Loucy (cell line): ENCODE data around the gene RPS16.

Experiments
- H2AFZ ChIP-seq: fragments of 200-600 bp; sonication (generic); 2 replicates; pipeline ENCODE4 v1.6.0; 2016; ENCODE audit warnings: antibody characterized with exemption, mild to moderate bottlenecking, low read length, moderate library complexity
- H3F3A ChIP-seq: fragments of 200-600 bp; 2 replicates; pipeline ENCODE4 v1.6.0; 2016; ENCODE audit warnings: antibody characterized with exemption, low read depth, mild to moderate bottlenecking
- H3K27me3 ChIP-seq: fragments of 200-600 bp; sonication (generic); 2 replicates; pipeline ENCODE4 v1.6.1; 2014; ENCODE audit warnings: low read length, mild to moderate bottlenecking; ENCODE audit not compliant: insufficient read depth, poor library complexity, severe bottlenecking
- H3K36me3 ChIP-seq: fragments of 200-600 bp; sonication (generic); 2 replicates; pipeline ENCODE4 v1.6.1; 2016; ENCODE audit warnings: low read length; ENCODE audit not compliant: insufficient read depth
- H3K4me1 ChIP-seq: fragments of 200-600 bp; sonication (generic); 2 replicates; pipeline ENCODE4 v1.5.1; 2014; ENCODE audit warnings: low read length, mild to moderate bottlenecking; ENCODE audit not compliant: insufficient read depth, poor library complexity, severe bottlenecking
- H3K4me2 ChIP-seq: fragments of 200-600 bp; sonication (generic); 2 replicates; pipeline ENCODE4 v1.6.0; 2014; ENCODE audit warnings: antibody characterized with exemption, low read length, low read depth, mild to moderate bottlenecking; ENCODE audit not compliant: poor library complexity, severe bottlenecking
- H3K4me3 ChIP-seq: fragments of 200-600 bp; sonication (generic); 2 replicates; pipeline ENCODE4 v1.5.1; 2014; ENCODE audit warnings: low read length, mild to moderate bottlenecking, mixed read lengths; ENCODE audit not compliant: poor library complexity, severe bottlenecking
- H3K79me2 ChIP-seq: fragments of 200-600 bp; sonication (generic); 2 replicates; pipeline ENCODE4 v1.6.1; 2014; ENCODE audit warnings: low read length; ENCODE audit not compliant: insufficient read depth
- H3K9ac ChIP-seq: fragments of 200-600 bp; sonication (generic); 2 replicates; pipeline ENCODE4 v1.6.0; 2014; ENCODE audit warnings: mild to moderate bottlenecking, low read depth, low read length, moderate library complexity; ENCODE audit not compliant: poor library complexity, severe bottlenecking
- H3K9me2 ChIP-seq: fragments of 200-600 bp; sonication (generic); replicated peaks from 2 replicates; pipeline ENCODE4 v1.6.1; 2016; ENCODE audit warnings: low read depth, low read length, mixed read lengths
- H3K9me3 ChIP-seq: fragments of 200-600 bp; sonication (generic); 2 replicates; pipeline ENCODE4 v1.6.1; 2014; ENCODE audit warnings: mild to moderate bottlenecking, antibody characterized with exemption, low read length, low read depth; ENCODE audit not compliant: insufficient read depth
- H4K20me1 ChIP-seq: fragments of 200-600 bp; sonication (generic); 2 replicates; pipeline ENCODE4 v1.6.0; 2014; ENCODE audit warnings: antibody characterized with exemption, low read length, mild to moderate bottlenecking; ENCODE audit not compliant: insufficient read depth, poor library complexity, severe bottlenecking
- EZH2phosphoT487 ChIP-seq: fragments of 200-600 bp; IDR thresholded peaks from 2 replicates; pipeline ENCODE4 v1.6.1; 2018; ENCODE audit warnings: antibody characterized with exemption, mild to moderate bottlenecking, moderate library complexity, borderline replicate concordance
- TF ChIP-seq, protein P1 (sequence below): fragments of 200-600 bp; sonication (generic); conservative IDR thresholded peaks from 2 replicates; pipeline ENCODE4 v1.5.1; 2014; ENCODE audit warnings: mild to moderate bottlenecking, antibody characterized with exemption, low read length

The RPS16 gene

DNA sequence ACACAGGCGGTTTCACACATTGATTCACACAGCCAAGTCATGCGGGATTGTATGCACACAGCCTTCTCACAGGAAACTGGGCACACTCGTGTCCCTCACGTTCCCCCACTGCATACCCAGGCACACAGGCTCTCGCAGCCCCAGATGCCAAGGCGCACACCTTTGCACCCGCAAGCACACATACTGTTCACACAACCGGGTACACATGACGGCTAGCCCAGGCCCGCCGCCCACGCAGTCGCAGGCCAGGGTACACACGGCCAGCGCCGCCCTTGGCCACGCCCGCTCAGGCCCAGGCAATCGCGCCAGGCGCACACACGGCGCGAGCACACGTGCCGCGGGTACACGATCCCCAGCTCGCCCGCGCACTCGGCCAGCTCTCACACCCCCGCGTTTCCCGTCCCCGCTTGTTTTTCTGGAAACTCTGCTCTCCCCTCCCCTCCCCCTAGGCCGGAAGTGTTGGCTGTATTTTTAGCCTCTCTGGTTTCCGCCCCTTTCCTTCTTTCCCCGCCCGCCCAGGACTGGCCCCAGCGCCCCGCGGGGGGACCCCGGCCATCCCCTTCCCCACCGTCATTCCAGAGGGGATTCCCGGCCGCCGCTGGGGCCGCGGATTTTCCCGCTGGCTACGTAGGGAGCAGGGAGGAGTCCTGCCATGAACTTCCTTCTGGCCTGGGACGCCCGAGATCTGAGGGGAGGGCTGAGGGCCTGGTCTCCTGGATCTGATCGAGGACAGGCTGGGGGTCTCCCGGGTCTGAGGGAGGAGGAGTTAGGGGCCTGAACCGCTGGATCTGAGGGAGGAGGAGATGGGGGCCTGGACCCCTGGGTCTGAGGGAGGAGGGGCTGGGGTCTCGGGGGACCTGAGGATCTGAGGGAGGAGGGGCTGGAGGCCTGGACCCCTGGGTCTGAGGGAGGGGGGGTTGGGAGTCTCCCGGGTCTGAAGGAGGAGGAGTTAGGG, 33.1 kb downstream of the RPS16 start:
- peak overlapping the region; percentile 67 for H2AFZ ChIP-seq

DNA sequence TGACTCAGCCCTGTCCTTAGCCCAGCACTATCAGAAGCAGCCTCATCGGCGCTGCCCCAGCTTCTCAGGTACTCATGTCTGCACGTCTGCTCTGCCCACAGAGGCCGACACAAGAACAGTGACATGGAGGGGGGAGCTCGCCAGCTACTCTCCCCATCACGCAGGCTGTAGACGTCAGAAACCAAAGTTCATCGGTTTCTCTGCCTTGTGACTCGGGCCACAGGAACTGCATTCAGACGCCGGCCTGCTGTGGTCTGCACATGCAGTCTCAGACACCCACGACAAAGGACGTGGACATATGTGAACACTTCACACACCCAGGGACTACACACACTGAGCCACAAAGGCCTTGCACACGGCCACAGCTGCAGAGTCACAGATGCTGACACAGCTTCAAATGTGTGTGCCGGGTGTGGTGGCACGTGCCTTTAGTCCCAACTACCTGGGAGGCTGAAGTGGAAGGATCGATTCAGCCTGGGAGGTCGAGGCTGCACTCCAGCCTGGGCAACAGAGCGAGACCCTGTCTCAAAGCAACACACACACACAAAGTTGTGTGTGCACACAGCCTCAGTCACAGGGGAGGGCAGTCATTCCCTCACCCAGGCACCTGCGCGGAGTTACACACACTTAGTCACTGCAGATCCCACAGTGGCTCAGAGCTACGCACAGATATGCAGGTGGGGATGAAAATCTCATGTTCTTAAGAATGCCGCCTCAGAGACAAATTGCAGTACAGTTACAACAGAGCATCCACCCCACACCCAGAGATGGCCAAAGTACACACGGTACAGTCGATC, 34.0 kb downstream of the RPS16 start:
- TF ChIP-seq, protein P1, sequence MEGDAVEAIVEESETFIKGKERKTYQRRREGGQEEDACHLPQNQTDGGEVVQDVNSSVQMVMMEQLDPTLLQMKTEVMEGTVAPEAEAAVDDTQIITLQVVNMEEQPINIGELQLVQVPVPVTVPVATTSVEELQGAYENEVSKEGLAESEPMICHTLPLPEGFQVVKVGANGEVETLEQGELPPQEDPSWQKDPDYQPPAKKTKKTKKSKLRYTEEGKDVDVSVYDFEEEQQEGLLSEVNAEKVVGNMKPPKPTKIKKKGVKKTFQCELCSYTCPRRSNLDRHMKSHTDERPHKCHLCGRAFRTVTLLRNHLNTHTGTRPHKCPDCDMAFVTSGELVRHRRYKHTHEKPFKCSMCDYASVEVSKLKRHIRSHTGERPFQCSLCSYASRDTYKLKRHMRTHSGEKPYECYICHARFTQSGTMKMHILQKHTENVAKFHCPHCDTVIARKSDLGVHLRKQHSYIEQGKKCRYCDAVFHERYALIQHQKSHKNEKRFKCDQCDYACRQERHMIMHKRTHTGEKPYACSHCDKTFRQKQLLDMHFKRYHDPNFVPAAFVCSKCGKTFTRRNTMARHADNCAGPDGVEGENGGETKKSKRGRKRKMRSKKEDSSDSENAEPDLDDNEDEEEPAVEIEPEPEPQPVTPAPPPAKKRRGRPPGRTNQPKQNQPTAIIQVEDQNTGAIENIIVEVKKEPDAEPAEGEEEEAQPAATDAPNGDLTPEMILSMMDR, result no peak
- no peak for TF ChIP-seq EZH2phosphoT487
- peak overlapping the region; percentile 66 for H3K4me3 ChIP-seq
- H3K36me3 ChIP-seq, result no peaks in the 10 kb centered on the region
- no peaks in the 10 kb centered on the region for H3K9me2 ChIP-seq
- peak overlapping the region; percentile 75 for H3K4me2 ChIP-seq
- H2AFZ ChIP-seq, result peak overlapping the region; percentile 67; the same call in 1 of the 2 replicates
- no peaks in the 10 kb centered on the region for H3K27me3 ChIP-seq
- H3K9ac ChIP-seq, result peak overlapping the region; percentile 79
- no peaks in the 10 kb centered on the region for H4K20me1 ChIP-seq
- no peaks in the 10 kb centered on the region for H3K9me3 ChIP-seq
- no peaks in the 10 kb centered on the region for H3K79me2 ChIP-seq
- peaks cover 46% of the 10 kb centered on the region for H3K4me1 ChIP-seq
- H3F3A ChIP-seq, result peaks cover 4% of the 10 kb centered on the region

More for the DNA sequence above, 33.1 kb downstream of the RPS16 start:
- no peak for TF ChIP-seq EZH2phosphoT487
- TF ChIP-seq, protein P1, result no peak
- H3K36me3 ChIP-seq, result no peaks in the 10 kb centered on the region
- H3F3A ChIP-seq, result peaks cover 3% of the 10 kb centered on the region
- no peaks in the 10 kb centered on the region for H3K9me2 ChIP-seq
- H3K27me3 ChIP-seq, result no peaks in the 10 kb centered on the region
- H3K4me2 ChIP-seq, result peak overlapping the region; percentile 75
- peaks cover 7% of the 10 kb centered on the region for H3K79me2 ChIP-seq
- no peaks in the 10 kb centered on the region for H3K9me3 ChIP-seq
- peaks cover 46% of the 10 kb centered on the region for H3K4me1 ChIP-seq
- H3K4me3 ChIP-seq, result peak overlapping the region; percentile 66
- peak overlapping the region; percentile 79 for H3K9ac ChIP-seq
- H4K20me1 ChIP-seq, result peaks cover 9% of the 10 kb centered on the region

DNA sequence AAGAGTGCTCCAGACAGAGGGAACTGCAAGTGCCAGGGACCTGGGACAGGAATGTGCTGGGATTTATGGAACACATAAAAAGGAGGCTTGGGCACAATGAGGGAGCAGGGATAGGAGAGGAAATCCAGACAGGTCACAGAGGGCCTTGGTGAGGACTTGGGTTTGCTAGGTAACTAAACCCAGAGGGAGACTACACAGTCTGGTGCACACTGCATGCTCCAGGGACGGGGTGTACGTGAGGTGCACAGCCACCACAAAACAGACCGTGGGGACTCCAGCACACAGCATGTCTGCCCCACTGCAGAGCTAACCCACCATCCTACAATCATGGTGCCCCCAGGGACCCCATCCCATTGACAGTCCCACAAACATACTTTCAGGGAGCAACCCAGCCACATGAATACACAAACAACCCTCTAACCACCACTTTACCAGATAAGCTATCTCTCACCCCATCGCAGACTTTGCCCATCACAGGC, 34.6 kb downstream of the RPS16 start:
- H3K79me2 ChIP-seq, result no peaks in the 10 kb centered on the region
- no peaks in the 10 kb centered on the region for H3K9me2 ChIP-seq
- peaks cover 44% of the 10 kb centered on the region for H3K4me1 ChIP-seq
- no peaks in the 10 kb centered on the region for H3K27me3 ChIP-seq
- peaks cover 4% of the 10 kb centered on the region for H3F3A ChIP-seq
- peak overlapping the region; percentile 75 for H3K4me2 ChIP-seq
- no peaks in the 10 kb centered on the region for H3K9me3 ChIP-seq
- no peaks in the 10 kb centered on the region for H3K36me3 ChIP-seq
- peak overlapping the region; percentile 79 for H3K9ac ChIP-seq
- TF ChIP-seq, protein P1, result no peak
- no peak for TF ChIP-seq EZH2phosphoT487
- no peak overlapping the region for H3K4me3 ChIP-seq
- no peaks in the 10 kb centered on the region for H4K20me1 ChIP-seq
- no peak overlapping the region for H2AFZ ChIP-seq
